Glutamatergic neuron (in vitro differentiated cells): ENCODE results near the gene FDXR. TPM values are rescaled to one million over a fixed set of nuclear protein-coding genes. Genes with fewer than 3 reads are reported as not detected.

Experiments
- DNase-seq: peaks from one replicate; pipeline ENCODE4 v3.0.0; 2022
- H3K27ac Mint-ChIP-seq: one replicate; pipeline ENCODE4 v1.8.0; 2020; ENCODE audit warnings: mild to moderate bottlenecking, mixed read lengths, inconsistent platforms; ENCODE audit not compliant: unreplicated experiment
- H3K27me3 Mint-ChIP-seq: one replicate; pipeline ENCODE4 v1.8.0; 2020; ENCODE audit warnings: mild to moderate bottlenecking, moderate library complexity, mixed read lengths, inconsistent platforms; ENCODE audit not compliant: unreplicated experiment
- H3K36me3 Mint-ChIP-seq: one replicate; pipeline ENCODE4 v1.8.0; 2020; ENCODE audit warnings: mild to moderate bottlenecking, mixed read lengths, inconsistent platforms; ENCODE audit not compliant: unreplicated experiment
- H3K4me1 Mint-ChIP-seq: one replicate; pipeline ENCODE4 v1.8.0; 2020; ENCODE audit warnings: mild to moderate bottlenecking, low read depth, mixed read lengths, inconsistent platforms; ENCODE audit not compliant: unreplicated experiment
- H3K4me3 Mint-ChIP-seq: one replicate; pipeline ENCODE4 v1.8.0; 2020; ENCODE audit warnings: mild to moderate bottlenecking, mixed read lengths, inconsistent platforms; ENCODE audit not compliant: unreplicated experiment
- H3K9me3 Mint-ChIP-seq: one replicate; pipeline ENCODE4 v1.8.0; 2020; ENCODE audit warnings: mild to moderate bottlenecking, moderate library complexity, mixed read lengths, inconsistent platforms; ENCODE audit not compliant: unreplicated experiment
- CTCF ChIP-seq: fragments of 200-600 bp; sonication (generic); IDR thresholded peaks from one replicate; pipeline ENCODE4 v1.5.0; 2021; ENCODE audit not compliant: partially characterized antibody, unreplicated experiment
- total RNA-seq: library from RNA; stranded (reverse); fragmentation: NEBNext Ultra II Directional; extraction: Animal tissue kit (Norgen Biotek cat#: 25700); gene quantifications from one replicate; pipeline ENCODE4 v1.2.1, GENCODE V29; 2021; ENCODE audit not compliant: unreplicated experiment

Gene FDXR
- total RNA-seq, 1 donor from 2014 or later, result 12.1 TPM

DNA sequence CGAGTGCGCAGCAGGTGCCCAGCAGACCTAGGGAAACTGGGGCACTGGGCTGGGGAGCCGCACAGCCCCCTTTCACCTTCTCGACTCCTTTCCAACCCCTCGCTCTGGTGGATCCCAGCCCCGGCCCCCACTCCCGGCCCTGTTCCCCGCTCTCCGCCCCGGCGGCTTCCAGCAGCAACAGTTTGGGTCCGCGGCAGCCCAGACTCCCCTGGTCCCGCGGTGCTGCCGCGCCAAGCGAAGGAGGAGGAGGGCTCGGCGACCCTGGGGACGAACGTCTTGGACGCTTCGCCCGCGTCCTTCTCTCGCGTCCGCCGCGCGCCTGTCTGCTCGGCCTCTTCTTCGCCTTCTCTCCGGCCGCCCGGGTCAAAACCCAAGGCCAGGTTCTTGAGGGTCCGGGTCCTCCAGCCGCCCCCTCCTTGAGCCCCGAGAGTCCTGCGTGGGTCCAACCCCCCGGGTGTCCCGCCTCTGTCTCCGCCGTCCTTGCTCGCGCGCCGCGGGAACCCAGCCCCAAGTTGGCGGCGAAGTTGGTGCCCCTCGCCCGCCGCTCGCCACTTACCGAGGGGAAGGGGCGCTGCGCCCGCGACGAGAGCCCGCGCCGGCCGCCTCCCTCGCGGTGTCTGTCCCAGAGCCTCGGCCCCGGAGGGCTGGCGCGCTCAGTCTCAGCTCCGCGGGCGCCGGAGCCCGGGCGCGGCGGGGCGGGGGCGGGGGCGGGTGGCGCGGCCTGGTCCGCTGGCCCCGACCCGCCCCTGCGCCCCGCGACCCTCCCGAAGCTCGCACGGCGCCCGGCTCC is 11.7 kb downstream of the FDXR start:
- Mint-ChIP-seq H3K27ac (no peak overlapping the region), H3K4me3 (no peak overlapping the region), H3K36me3 (no peaks in the 10 kb centered on the region), H3K4me1 (no peaks in the 10 kb centered on the region), H3K9me3 (peaks cover 5% of the 10 kb centered on the region), H3K27me3 (peaks cover 22% of the 10 kb centered on the region)
- DNase-seq, result peak; percentile 33
- no peak for TF ChIP-seq CTCF

DNA sequence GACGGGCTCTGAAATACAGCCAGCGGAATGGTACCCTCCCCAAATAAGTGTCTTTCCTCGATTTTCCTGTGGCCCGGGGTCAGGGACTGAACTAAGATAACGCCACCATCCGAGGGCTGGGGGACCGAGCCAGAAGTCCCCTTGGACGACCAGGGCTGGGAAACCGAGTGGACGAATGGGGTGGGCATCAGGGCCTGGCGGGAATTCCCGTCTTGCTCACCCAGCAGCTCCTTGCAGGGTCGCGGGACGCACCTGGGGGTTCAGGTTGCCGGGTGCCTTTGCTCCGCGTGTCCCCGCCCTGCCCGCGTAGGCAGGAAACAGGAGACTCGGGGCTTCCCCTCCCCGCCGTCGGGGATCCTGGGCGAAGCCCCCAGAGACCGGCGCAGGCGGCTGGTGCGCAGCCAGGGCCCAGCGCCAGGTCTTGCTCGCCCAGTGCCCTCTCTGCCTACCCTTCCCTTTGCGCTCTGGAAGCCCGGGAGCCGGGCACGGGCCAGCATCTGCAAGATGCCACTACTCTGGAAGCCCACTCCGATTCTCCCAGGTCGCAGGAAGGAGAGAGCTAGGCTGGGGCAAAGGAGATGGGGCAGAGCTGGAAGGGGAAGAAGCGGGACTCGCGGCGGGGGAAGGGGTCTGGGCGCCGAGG is 12.4 kb downstream of the FDXR start:
- no peak for TF ChIP-seq CTCF
- Mint-ChIP-seq H3K4me1 (no peaks in the 10 kb centered on the region), H3K27me3 (peaks cover 25% of the 10 kb centered on the region), H3K9me3 (peaks cover 5% of the 10 kb centered on the region), H3K36me3 (no peaks in the 10 kb centered on the region), H3K27ac (no peak overlapping the region), H3K4me3 (peak overlapping the region; percentile 74)
- peak; percentile 38 for DNase-seq

DNA sequence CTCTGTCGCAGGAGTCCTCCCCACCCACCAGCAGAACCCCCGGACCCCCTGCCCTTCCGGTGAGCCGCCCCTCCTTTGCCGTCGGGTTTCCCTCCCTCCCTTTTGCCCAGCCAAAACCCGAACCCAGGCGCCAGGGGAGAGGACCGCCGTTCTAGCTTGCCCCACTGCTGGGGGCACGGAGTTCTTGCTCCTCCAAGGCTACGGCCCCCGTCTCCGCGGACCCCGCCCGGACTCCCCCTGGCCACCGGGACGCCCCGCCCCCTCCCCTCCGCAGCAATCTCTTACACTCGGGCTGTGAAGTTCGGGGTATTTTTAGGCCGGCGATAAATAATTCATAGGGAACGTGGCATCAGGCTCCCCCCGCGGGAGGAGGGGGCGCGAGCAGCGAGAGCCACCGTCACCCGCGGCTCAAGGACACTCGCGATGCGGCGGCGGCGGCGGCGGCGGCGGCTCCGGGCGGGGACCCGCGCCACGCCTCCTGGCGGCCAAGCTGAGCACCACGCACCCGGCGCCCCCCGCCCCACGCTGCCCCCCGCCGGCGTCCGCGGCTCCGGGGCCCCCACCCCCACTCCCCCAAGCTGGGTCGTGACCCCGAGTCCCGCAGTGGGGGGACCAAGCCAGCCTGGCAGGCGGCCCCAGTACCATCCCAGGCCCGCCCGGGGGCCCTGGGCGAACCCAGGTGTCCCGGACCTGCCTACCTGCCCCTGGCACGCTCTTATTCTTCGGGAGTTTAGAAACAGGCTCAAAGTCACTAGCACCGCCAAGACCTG is 13.2 kb downstream of the FDXR start, which contains the start of gene GRIN2C:
Gene GRIN2C, minus strand, starts transcription at position 427 of the 770 bp plus-strand sequence. CDS start 4,793 bp downstream, outside the sequence.
- peak; percentile 69 for TF ChIP-seq CTCF
- H3K9me3 Mint-ChIP-seq, result peaks cover 5% of the 10 kb centered on the region
- no peaks in the 10 kb centered on the region for H3K36me3 Mint-ChIP-seq
- DNase-seq, result peak; percentile 54
- H3K4me1 Mint-ChIP-seq, result no peaks in the 10 kb centered on the region
- H3K4me3 Mint-ChIP-seq, result peak within 1 kb of the TSS; percentile 74
- H3K27ac Mint-ChIP-seq, result no peak within 1 kb of the TSS
- peaks cover 29% of the 10 kb centered on the region for H3K27me3 Mint-ChIP-seq

DNA sequence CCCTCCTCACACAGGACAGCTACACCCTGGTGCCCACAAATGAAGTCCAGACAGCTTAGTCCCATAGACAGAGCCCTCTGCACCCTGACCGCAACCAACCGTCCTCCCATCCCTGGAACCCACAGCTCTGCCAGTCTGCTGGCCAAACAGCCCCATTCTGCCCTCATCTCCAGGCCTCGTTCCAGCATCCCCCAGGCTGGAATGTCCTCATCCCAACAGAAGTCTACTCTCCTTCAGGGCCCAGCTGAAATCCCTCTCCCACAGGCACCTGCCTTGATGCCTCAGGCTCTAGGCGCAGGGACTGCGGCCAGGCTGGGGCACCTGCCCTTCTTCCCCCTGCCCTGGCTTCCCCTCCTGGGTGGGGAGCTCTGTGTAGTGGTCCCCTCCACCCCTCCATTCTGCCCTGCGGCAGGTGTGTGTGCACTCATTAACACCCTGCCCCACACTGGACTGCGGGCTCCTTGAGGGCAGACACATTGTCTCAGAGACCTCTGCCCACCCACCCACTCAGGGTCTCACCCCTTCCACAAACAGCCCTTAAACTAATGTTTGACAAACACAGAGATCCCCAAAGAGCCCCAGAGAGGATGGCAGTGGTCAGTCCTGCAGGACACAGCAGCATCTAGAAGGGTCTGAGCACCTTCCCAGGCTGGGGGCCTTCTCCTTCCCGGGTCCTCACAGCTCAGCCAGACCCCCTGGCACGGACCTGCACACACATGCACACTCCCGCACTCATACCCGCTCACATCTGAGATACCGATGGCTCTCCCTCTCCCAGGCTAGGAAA is 13.9 kb downstream of the FDXR start:
- Mint-ChIP-seq H3K27ac (no peak overlapping the region), H3K27me3 (peaks cover 29% of the 10 kb centered on the region), H3K9me3 (peaks cover 5% of the 10 kb centered on the region), H3K4me1 (no peaks in the 10 kb centered on the region), H3K4me3 (peak overlapping the region; percentile 52), H3K36me3 (no peaks in the 10 kb centered on the region)
- TF ChIP-seq CTCF, result no peak
- DNase-seq, result no peak
